Fibroblast of mammary gland (primary cell): Measurements from ENCODE around the gene RFX7.

Source experiments
- DNase-seq: peaks from one replicate; pipeline ENCODE4 v3.0.0-alpha.2; 2010; ENCODE audit warnings: low read depth
- H3K4me3 ChIP-seq: 2 replicates; pipeline ENCODE4 v1.5.1; 2011; ENCODE audit warnings: low read depth, mild to moderate bottlenecking, low read length, moderate library complexity; ENCODE audit not compliant: control insufficient read depth
- TF ChIP-seq, protein P1 (sequence below): conservative IDR thresholded peaks from 2 replicates; pipeline ENCODE4 v1.5.1; 2011; ENCODE audit warnings: low read depth, low read length, inconsistent platforms; ENCODE audit not compliant: control insufficient read depth, insufficient read depth

The RFX7 gene

DNA sequence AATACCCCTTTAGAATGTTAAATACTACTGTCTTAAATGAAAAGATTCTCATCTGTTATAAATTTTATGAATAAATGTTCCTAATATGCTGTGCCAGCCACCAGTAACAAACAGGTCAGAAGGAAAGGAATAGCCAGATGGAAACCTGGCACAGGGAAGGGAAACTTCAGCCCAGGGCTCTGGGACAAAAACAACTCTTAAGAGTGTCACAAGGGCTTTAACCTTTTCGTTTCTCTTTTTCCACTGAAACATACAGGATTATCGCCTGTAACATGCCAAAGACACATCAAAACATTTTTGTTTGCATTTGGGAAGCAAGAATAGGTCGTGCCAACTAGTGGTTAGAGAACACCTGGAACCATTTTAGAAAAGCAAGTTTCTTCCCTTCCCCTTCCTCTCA is 141.2 kb downstream of the RFX7 start:
- TF ChIP-seq, protein P1, sequence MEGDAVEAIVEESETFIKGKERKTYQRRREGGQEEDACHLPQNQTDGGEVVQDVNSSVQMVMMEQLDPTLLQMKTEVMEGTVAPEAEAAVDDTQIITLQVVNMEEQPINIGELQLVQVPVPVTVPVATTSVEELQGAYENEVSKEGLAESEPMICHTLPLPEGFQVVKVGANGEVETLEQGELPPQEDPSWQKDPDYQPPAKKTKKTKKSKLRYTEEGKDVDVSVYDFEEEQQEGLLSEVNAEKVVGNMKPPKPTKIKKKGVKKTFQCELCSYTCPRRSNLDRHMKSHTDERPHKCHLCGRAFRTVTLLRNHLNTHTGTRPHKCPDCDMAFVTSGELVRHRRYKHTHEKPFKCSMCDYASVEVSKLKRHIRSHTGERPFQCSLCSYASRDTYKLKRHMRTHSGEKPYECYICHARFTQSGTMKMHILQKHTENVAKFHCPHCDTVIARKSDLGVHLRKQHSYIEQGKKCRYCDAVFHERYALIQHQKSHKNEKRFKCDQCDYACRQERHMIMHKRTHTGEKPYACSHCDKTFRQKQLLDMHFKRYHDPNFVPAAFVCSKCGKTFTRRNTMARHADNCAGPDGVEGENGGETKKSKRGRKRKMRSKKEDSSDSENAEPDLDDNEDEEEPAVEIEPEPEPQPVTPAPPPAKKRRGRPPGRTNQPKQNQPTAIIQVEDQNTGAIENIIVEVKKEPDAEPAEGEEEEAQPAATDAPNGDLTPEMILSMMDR = no peak
- DNase-seq = no peak
- H3K4me3 ChIP-seq = no peak overlapping the region

DNA sequence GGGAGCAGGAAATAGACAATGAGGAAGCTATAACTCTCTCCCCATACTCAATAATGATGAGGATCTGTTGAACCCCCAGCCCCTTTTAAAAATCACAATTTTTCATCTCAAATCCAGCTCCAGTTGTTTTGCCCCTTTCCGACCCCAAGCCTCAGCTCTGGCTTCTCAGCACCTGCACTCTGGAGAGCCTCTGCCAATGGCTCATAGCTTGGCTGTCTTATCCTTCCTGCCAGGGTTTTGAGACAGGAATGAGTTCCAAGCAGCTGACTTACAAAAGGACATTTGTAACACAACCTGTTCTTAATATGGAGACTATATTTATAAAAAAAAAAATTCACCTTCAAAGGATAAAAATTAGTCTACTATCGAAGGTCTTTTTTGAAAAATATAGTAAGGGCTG is 144.4 kb downstream of the RFX7 start:
- TF ChIP-seq, protein P1 = no peak
- no peak for DNase-seq
- no peak overlapping the region for H3K4me3 ChIP-seq

DNA sequence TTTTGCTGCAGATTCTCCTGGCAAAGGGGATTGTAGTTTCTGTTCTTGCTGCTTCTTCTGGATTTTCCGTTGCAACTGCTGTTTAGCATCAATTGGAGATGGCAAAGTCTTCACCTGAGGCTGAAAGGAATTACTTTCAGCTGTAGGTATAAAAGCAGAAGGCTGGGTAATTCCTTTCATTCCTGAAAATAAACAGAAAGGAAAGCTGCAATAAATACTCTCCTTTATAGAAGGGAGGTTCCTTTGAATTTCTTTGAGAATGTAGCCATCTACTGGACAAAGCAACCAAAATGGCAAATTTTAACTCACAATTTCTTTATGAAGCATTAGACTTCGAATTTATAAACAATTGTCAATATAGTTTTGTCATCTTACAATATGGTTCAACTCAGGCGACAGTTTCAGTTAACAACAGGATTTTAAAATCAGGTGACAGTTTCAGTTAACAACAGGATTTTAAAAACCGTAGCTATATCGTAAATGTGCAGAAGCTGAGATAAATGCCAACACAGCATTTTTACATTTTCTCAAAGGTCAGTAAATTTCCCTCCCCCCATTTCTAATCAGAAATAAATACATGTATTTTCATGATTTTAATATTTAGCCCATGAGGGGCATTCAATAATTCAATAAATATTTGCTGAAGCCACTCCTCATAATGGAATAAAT is 145.3 kb downstream of the RFX7 start:
- TF ChIP-seq, protein P1 = no peak
- H3K4me3 ChIP-seq = no peak overlapping the region
- DNase-seq = no peak

DNA sequence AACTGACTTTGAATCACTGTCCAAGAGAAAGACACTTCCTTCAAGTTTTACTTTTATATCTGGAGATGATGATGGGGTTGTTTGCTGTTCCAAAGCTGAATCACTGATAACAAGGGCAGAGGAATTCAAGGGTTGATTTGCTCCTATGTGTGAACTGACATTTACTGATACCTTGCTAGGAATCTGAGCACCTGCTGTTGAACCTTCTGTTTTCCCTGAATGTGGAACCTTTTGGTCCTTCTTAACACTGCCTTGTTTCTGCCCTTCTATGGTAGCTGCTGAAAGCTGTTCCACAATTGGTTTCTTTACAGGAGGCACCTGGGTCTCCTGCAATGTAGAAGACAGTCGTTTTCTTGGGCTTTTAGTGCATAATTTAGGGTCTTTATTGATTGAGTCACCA is 148.3 kb downstream of the RFX7 start:
- TF ChIP-seq, protein P1 = no peak
- no peak overlapping the region for H3K4me3 ChIP-seq

DNA sequence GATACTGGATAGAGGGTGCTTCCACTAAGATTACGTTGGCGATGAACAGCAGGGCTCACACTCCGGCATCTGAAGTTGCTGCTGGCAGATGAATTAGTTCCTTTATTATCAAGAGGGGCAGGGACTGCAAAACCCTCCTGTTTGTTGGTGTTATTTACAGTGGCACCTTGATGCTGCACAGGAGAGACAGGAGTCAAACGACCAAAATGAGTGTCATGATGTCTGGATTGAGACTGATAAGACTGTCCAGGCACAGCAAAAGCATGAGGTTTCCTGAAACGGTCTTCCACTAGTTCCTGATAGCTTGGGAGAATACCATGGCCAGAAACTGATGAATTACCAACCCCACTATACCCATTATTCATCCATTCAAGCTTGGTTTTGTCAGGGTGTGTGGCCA is 149.5 kb downstream of the RFX7 start:
- DNase-seq = no peak
- TF ChIP-seq, protein P1 = no peak
- no peak overlapping the region for H3K4me3 ChIP-seq

More for the DNA sequence above, 148.3 kb downstream of the RFX7 start:
- no peak for DNase-seq

DNA sequence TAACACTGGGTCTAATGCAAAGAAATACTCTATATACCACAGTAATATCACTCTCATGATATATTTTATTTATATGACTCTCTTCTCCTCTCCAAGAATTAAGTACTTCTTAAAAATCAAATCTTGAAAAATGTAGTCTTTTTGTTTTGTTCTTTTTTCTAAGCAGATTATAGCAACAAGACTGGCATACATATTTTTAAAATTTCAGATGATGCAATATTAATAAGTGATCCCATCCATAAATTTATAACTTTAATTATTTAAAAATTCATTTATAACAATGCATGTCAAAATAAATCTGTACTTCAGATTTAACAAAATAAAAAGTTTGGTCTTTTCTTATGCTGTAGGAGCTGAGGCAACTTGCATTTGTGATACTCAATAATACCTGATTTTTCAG is 155.3 kb downstream of the RFX7 start:
- no peak for DNase-seq
- no peak overlapping the region for H3K4me3 ChIP-seq
- TF ChIP-seq, protein P1 = no peak

DNA sequence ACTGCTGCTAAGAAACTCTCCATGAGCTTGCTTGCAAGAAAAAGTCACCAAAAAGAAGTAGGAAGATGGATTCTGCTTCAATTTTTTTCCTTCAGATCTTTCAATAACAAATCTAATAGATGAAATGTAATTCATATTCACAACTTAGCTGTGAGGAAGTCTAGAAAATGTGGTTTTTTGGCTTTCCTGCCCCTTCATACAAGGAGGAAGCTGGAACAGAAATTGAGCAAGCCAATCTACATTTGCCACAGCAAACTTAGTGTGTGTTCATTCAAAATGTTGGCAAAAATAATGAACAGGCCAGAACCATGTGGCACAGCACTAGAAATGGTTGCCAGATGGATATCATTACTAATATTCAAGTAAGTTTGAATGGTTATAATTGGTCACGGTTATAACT is 157.1 kb downstream of the RFX7 start:
- DNase-seq = no peak
- TF ChIP-seq, protein P1 = no peak

More for the DNA sequence above, 157.1 kb downstream of the RFX7 start:
- no peak overlapping the region for H3K4me3 ChIP-seq
